ENCODE data around the gene PIEZO2.
A peak's percentile ranks its signal among the peaks of the same experiment; 100 is the strongest.
"Not testable (repeated sequence)": the region's sequence is repeated elsewhere in the genome, so short reads cannot be mapped to it uniquely, and the experiment has no call there.

PIEZO2 gene

GRCh38 chr18:10878703-10879102 is 270.7 kb downstream of the PIEZO2 start:
- DNase-seq: no peak

GRCh38 chr18:10877987-10878386 is 271.4 kb downstream of the PIEZO2 start:
- DNase-seq: no peak

- DNase-seq: no peak
Measured at GRCh38 chr18:10875811-10876210, 273.6 kb downstream of the PIEZO2 start.

- no peak for DNase-seq
Measured at GRCh38 chr18:10872304-10872703, 277.1 kb downstream of the PIEZO2 start.

- DNase-seq: no peak
Measured at GRCh38 chr18:10864722-10865121, 284.6 kb downstream of the PIEZO2 start.

- DNase-seq: no peak
Measured at GRCh38 chr18:10863026-10863425, 286.3 kb downstream of the PIEZO2 start.

GRCh38 chr18:10860928-10861327 is 288.4 kb downstream of the PIEZO2 start:
- DNase-seq: no peak

- DNase-seq: no peak
Measured at GRCh38 chr18:10860382-10860781, 289.0 kb downstream of the PIEZO2 start.

GRCh38 chr18:10858477-10858876 is 290.9 kb downstream of the PIEZO2 start:
- DNase-seq: no peak

- no peak for DNase-seq
Measured at GRCh38 chr18:10856132-10856531, 293.2 kb downstream of the PIEZO2 start.

GRCh38 chr18:10852385-10853303 is 296.7 kb downstream of the PIEZO2 start:
- no peak for DNase-seq

GRCh38 chr18:10851824-10852319 is 297.5 kb downstream of the PIEZO2 start:
- peak; percentile 10 for DNase-seq

- DNase-seq: no peak
Measured at GRCh38 chr18:10850840-10851239, 298.5 kb downstream of the PIEZO2 start.

GRCh38 chr18:10850216-10850615 is 299.2 kb downstream of the PIEZO2 start:
- no peak for DNase-seq

GRCh38 chr18:10847907-10848306 is 301.5 kb downstream of the PIEZO2 start:
- no peak for DNase-seq

- DNase-seq: no peak
Measured at GRCh38 chr18:10847408-10847790, 302.0 kb downstream of the PIEZO2 start.

GRCh38 chr18:10846657-10847407 is 302.5 kb downstream of the PIEZO2 start:
- DNase-seq: no peak

- not testable (repeated sequence) for DNase-seq
Measured at GRCh38 chr18:10846035-10846434, 303.3 kb downstream of the PIEZO2 start.

GRCh38 chr18:10843565-10843964 is 305.8 kb downstream of the PIEZO2 start:
- no peak for DNase-seq

- no peak for DNase-seq
Measured at GRCh38 chr18:10842861-10843260, 306.5 kb downstream of the PIEZO2 start.

- no peak for DNase-seq
Measured at GRCh38 chr18:10842371-10842770, 307.0 kb downstream of the PIEZO2 start.

- DNase-seq: no peak
Measured at GRCh38 chr18:10841203-10841602, 308.2 kb downstream of the PIEZO2 start.

- DNase-seq: no peak
Measured at GRCh38 chr18:10840743-10841142, 308.6 kb downstream of the PIEZO2 start.

GRCh38 chr18:10839421-10839820 is 309.9 kb downstream of the PIEZO2 start:
- no peak for DNase-seq

Data from NCI-H1436 (cell line).